ENCODE results near the gene ACVR2A. TPM values are rescaled to one million over a fixed set of nuclear protein-coding genes. Genes with fewer than 3 reads are reported as not detected.
A peak's percentile ranks its signal among the peaks of the same experiment; 100 is the strongest.

Gene ACVR2A
- total RNA-seq, 6 experiments from 2014 or later: 5.8 to 9.3 (median 6.5) TPM

DNA sequence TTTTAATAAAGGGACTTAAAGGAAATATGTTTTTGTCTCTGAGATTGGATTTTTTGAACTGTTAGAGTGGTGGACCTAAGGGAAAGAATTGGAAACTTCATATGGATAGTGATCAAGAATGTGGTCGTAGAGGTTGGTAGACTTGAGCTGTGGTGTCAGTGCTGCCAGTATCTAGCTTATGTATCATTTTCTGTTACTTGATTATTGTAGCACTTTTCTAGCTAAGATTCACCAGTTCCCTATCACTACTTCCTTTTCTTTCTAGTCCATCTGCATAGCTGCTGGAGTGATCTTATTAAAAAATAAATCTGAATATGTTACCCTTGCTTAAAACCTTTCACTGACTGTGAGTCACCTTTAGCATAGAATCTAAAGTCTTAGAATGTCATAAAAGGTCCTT is 6.0 kb downstream of the ACVR2A start:
- H3K27ac ChIP-seq: no peak overlapping the region
- DNase-seq (no peak), ATAC-seq (peak in 1 of 4 donors; percentile 26)
- peaks cover 0 to 25% (median 12%) of the 10 kb centered on the region in 4 donors for H3K4me1 ChIP-seq
- no peaks in the 10 kb centered on the region for H3K9me3 ChIP-seq
- H3K4me3 ChIP-seq: no peak overlapping the region
- H3K36me3 ChIP-seq: no peaks in the 10 kb centered on the region
- 92% methylated on average over 1 of the region's 1 CpG for WGBS (ENCODE audit: insufficient coverage, low coverage, low lambda C conversion rate, missing lambda C conversion rate)
- intact Hi-C loops (cut with DNase I): no loop called here
- no peaks in the 10 kb centered on the region for H3K27me3 ChIP-seq
- TF ChIP-seq CTCF (IDR thresholded peaks at IDR 0.05) (no peak), POLR2A (IDR thresholded peaks at IDR 0.05) (no peak)

DNA sequence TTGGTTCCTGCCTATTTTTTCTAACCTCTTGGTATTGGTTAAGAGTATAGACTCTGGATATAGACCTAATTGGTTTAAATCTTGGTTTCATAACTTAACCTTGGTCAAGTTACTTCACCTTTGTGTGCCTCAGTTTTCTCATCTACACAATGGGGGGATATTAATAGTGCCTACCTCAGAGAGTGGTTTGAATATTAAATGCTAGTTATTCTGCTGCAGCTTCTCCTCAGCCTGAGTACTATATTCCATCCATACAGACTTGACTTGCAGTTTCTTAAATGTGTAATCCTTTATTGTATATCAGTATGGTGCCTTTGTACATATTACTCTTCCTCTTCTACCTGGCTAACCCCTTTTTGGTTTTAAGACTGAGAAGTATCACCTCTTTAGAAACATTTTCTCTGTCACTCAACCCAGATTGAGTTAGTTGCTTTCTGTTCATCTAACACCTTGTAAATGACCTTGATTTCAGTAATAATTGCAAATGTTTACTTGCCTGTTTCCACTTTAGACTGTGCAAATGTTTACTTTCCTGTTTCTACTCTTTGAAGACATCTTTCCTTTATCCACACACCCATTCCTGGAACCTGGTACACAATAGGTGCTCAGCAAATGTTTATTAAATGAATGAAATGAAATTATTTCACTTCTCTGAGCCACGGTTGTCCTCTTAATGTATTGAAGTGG is 6.6 kb downstream of the ACVR2A start:
- intact Hi-C loops (cut with DNase I): no loop called here
- no peaks in the 10 kb centered on the region for H3K27me3 ChIP-seq
- WGBS (ENCODE audit: insufficient coverage, low coverage, low lambda C conversion rate, missing lambda C conversion rate): 41% methylated on average over 1 of the region's 1 CpG

DNA sequence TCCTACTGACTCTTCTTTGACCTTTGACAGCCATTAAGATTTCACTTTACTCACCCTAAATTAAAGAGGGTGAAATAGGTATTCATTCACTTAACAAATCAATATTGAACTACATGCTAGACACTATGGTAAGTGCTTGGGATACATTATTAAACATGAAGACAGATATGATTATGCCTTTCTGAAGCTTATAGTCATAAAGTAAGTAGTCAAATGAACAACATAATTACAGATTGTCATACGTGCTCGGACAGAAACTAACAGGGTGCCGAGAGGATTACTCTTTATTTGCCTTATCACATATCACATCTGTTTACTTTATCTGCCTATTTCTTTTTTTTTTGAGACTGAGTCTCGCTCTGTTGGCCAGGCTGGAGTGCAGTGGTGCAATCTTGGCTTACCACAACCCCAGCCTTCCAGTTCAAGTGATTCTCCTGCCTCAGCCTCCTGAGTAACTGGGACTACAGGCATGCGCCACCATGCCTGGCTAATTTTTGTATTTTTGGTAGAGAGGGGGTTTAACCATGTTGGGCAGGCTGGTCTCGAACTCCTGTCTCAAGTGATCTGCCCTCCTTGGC is 9.8 kb downstream of the ACVR2A start:
- intact Hi-C loops (cut with DNase I): no loop called here
- H3K27ac ChIP-seq: no peak overlapping the region
- no peak overlapping the region for H3K4me3 ChIP-seq
- 64% methylated on average over 6 of the region's 6 CpGs for WGBS (ENCODE audit: insufficient coverage, low coverage, low lambda C conversion rate, missing lambda C conversion rate)
- H3K9me3 ChIP-seq: no peaks in the 10 kb centered on the region
- H3K27me3 ChIP-seq: no peaks in the 10 kb centered on the region
- H3K4me1 ChIP-seq: peaks cover 0 to 22% (median 9%) of the 10 kb centered on the region in 4 donors
- ATAC-seq: peak in 1 of 4 donors; percentile 61
- H3K36me3 ChIP-seq: no peaks in the 10 kb centered on the region
- DNase-seq: no peak
- TF ChIP-seq CTCF (IDR thresholded peaks at IDR 0.05) (no peak), POLR2A (IDR thresholded peaks at IDR 0.05) (no peak)

More for the DNA sequence above, 6.6 kb downstream of the ACVR2A start:
- H3K4me3 ChIP-seq: no peak overlapping the region
- peak in 3 of 4 donors; percentile 30 to 65 (median 65) for ATAC-seq
- no peak for DNase-seq
- peaks cover 0 to 25% (median 12%) of the 10 kb centered on the region in 4 donors for H3K4me1 ChIP-seq
- TF ChIP-seq POLR2A (IDR thresholded peaks at IDR 0.05): no peak
- TF ChIP-seq CTCF (IDR thresholded peaks at IDR 0.05): no peak
- H3K27ac ChIP-seq: no peak overlapping the region
- no peaks in the 10 kb centered on the region for H3K9me3 ChIP-seq
- no peaks in the 10 kb centered on the region for H3K36me3 ChIP-seq

DNA sequence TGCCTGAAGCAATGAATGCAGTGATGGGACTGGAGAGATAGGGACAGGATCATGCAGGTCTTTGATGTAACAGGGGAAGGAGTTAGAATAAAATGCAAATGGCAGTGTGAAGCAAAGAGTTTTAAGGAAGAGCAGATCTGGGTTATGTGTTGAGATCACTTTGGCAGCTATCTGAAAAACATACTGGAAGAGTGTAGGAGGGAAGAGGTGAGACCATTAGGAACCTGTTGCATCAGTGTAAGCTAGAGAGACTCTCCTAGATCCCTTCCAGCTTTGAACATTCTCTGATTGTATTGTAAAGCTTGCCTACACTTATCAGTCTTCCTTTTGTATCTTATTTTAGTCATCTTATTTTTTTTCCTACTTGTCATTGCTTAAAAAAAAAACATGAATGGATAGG is 10.5 kb downstream of the ACVR2A start:
- intact Hi-C loops (cut with DNase I): no loop called here
- Histone ChIP-seq H3K27ac (no peak overlapping the region), H3K36me3 (no peaks in the 10 kb centered on the region), H3K27me3 (no peaks in the 10 kb centered on the region), H3K4me1 (peaks cover 0 to 22% (median 9%) of the 10 kb centered on the region in 4 donors), H3K9me3 (no peaks in the 10 kb centered on the region), H3K4me3 (no peak overlapping the region)
- TF ChIP-seq CTCF (IDR thresholded peaks at IDR 0.05) (no peak), POLR2A (IDR thresholded peaks at IDR 0.05) (no peak)
- DNase-seq (no peak), ATAC-seq (peak in 3 of 4 donors; percentile 18 to 57 (median 21))

All from right lobe of liver (tissue), 6 donors.